NOMO-1 treated with dmso at 0.1 percent for 144 hours (cell line): ENCODE results near the gene DPH5.
"Not testable (repeated sequence)": the region's sequence is repeated elsewhere in the genome, so short reads cannot be mapped to it uniquely, and the experiment has no call there.

ENCODE experiments used
- DNase-seq: peaks from one replicate; lab custom pipeline; 2025; ENCODE audit not compliant: unreplicated experiment; lab: John Stamatoyannopoulos, UW

Gene DPH5

GRCh38 chr1:101025657-101026429 is at the start of gene DPH5:
Gene DPH5 (minus strand): TSS chr1:101025784. CDS start chr1:101025443, 341 bp downstream.
- DNase-seq, result peak; percentile 74

GRCh38 chr1:101073836-101074235 is 48.3 kb upstream of the DPH5 start:
- no peak for DNase-seq

GRCh38 chr1:101071470-101071891 is 45.9 kb upstream of the DPH5 start:
- no peak for DNase-seq

GRCh38 chr1:101069158-101069557 is 43.6 kb upstream of the DPH5 start:
- no peak for DNase-seq

- not testable (repeated sequence) for DNase-seq
These were observed 41.4 kb upstream of the DPH5 start for GRCh38 chr1:101066937-101067335.

GRCh38 chr1:101066260-101066936 is 40.8 kb upstream of the DPH5 start:
- no peak for DNase-seq

GRCh38 chr1:101065575-101065974 is 40.0 kb upstream of the DPH5 start:
- no peak for DNase-seq

GRCh38 chr1:101064697-101065096 is 39.1 kb upstream of the DPH5 start:
- DNase-seq, result no peak

GRCh38 chr1:101060992-101061391 is 35.4 kb upstream of the DPH5 start:
- DNase-seq, result no peak

GRCh38 chr1:101059945-101060542 is 34.5 kb upstream of the DPH5 start:
- no peak for DNase-seq

- DNase-seq, result no peak
These were observed 30.0 kb upstream of the DPH5 start for GRCh38 chr1:101055623-101056022.

- DNase-seq, result no peak
These were observed 26.4 kb upstream of the DPH5 start for GRCh38 chr1:101051688-101052638.

- DNase-seq, result no peak
These were observed 25.3 kb upstream of the DPH5 start for GRCh38 chr1:101050869-101051268.

GRCh38 chr1:101044749-101045148 is 19.2 kb upstream of the DPH5 start:
- DNase-seq, result no peak

- DNase-seq, result no peak
These were observed 18.7 kb upstream of the DPH5 start for GRCh38 chr1:101044259-101044658.

GRCh38 chr1:101043776-101044175 is 18.2 kb upstream of the DPH5 start:
- no peak for DNase-seq

- DNase-seq, result no peak
These were observed 15.7 kb upstream of the DPH5 start for GRCh38 chr1:101041300-101041699.

GRCh38 chr1:101040666-101041065 is 15.1 kb upstream of the DPH5 start:
- DNase-seq, result no peak

- DNase-seq, result no peak
These were observed 13.7 kb upstream of the DPH5 start for GRCh38 chr1:101039245-101039644.

- no peak for DNase-seq
These were observed 11.7 kb upstream of the DPH5 start for GRCh38 chr1:101037316-101037715.

GRCh38 chr1:101033017-101033416 is 7.4 kb upstream of the DPH5 start:
- DNase-seq, result no peak
